LoVo (cell line): Measurements from ENCODE around the gene POLR1G.
"Not testable (repeated sequence)": the region's sequence is repeated elsewhere in the genome, so short reads cannot be mapped to it uniquely, and the experiment has no call there.

ENCODE experiments used
- DNase-seq: peaks from one replicate; pipeline ENCODE4 v3.0.0-alpha.2; 2016; ENCODE audit warnings: low spot score

The POLR1G gene

GRCh38 chr19:45400192-45400591, 6.3 kb upstream of the POLR1G start:
- DNase-seq: no peak

- no peak for DNase-seq
Measured at GRCh38 chr19:45401815-45402214, 4.6 kb upstream of the POLR1G start.

- DNase-seq: peak; percentile 76
Measured at GRCh38 chr19:45402298-45403061, 4.0 kb upstream of the POLR1G start.

- DNase-seq: no peak
Measured at GRCh38 chr19:45403272-45403671, 3.2 kb upstream of the POLR1G start.

- DNase-seq: peak; percentile 80
Measured at GRCh38 chr19:45403781-45404556, 2.5 kb upstream of the POLR1G start.

DNA sequence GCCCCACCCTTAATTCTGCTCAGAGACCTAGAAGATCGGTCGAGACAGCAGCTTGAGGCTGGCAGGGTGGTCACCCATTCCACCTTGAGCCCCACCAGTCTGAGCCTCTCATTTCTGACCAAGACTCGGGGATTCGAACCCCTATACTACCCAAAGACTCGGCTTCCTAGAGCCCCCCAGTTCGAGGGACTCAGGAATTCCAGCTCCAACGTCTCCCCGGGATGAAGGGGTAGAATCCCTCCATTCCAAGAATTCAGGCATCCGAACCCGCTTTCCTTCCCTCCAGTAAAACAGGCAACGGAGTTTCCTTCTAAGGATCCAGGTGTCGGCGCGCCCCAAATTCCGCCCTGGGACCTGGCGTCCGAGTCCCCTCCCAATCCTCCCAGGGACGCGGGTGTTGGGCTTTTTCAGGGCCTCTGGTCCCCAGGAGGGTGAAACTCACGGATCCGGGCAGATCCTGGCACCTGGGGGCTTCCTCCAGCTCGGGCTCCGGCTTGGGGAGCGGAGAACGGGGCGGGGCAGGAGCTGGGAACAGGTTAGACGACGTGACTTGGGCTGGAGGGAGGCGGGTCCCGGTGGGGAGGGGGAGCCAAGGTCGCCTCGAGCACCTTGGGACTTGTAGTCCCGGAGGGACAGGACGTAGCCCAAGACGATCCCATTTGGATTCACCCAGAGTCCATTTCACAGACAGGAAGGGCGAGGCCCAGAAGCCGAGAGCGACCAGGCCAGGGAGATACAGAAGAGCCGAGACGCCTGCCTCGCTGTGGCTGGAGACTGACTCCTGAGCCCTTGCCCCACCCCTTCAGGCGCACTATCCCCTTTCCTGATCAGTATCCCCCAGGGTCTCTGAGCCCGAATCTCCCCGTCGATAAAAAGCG, 1.6 kb upstream of the POLR1G start, which contains the start of gene PPP1R13L:
PPP1R13L (minus strand) TSS at position 513 of the 878 bp plus-strand sequence. CDS start 6,751 bp downstream, outside the sequence.
- DNase-seq: peak; percentile 91

DNA sequence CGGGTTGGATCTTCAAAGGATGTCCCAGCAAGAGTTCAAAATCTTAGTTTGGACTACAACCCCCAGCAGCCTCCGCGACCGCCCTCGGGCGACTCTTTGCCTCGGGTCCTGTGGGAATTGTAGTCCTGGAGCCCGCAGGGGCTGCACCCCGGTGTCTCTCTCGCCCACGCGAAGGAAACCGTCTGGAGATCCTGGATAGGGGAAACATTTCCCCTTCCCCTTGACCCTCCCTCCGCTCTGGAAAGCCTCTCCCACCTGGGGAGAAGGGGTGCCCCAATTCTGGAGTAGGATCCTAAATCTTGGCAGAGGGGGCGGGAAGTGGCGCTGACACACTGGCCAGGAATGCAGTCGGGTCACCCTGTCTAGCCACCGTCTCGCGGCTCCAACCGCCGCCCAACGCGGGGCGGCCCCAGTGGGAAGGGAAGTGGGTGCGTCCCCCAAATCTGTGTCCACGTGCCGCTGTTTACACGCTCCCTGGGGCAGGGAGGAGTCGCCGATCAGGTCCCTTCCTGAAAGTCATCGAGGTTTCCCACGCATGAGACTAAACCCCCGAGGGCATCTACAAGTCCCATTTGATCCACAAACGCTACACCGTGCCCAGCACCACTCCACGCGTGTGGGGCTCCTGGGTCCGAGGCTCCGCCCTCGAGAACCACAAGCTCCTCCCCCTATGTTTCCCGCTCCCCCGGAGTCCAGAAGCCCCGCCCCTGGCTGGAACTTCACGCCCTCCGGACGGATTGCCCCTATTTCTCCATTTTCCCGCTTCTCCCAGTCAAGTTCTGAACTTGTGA, 814 bp upstream of the POLR1G start:
- peak; percentile 89 for DNase-seq

- no peak for DNase-seq
Measured at GRCh38 chr19:45407091-45407375, 589 bp downstream of the POLR1G start.

- DNase-seq: not testable (repeated sequence)
Measured at GRCh38 chr19:45407585-45407984, 1.1 kb downstream of the POLR1G start.

DNA sequence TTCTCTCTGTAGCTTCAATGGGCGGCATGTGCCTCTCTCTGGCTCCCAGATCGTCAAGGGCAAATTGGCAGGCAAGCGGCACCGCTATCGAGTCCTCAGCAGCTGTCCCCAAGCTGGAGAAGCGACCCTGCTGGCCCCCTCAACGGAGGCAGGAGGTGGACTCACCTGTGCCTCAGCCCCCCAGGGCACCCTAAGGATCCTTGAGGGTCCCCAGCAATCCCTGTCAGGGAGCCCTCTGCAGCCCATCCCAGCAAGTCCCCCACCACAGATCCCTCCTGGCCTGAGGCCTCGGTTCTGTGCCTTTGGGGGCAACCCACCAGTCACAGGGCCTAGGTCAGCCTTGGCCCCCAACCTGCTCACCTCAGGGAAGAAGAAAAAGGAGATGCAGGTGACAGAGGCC, 1.7 kb downstream of the POLR1G start:
- no peak for DNase-seq

DNA sequence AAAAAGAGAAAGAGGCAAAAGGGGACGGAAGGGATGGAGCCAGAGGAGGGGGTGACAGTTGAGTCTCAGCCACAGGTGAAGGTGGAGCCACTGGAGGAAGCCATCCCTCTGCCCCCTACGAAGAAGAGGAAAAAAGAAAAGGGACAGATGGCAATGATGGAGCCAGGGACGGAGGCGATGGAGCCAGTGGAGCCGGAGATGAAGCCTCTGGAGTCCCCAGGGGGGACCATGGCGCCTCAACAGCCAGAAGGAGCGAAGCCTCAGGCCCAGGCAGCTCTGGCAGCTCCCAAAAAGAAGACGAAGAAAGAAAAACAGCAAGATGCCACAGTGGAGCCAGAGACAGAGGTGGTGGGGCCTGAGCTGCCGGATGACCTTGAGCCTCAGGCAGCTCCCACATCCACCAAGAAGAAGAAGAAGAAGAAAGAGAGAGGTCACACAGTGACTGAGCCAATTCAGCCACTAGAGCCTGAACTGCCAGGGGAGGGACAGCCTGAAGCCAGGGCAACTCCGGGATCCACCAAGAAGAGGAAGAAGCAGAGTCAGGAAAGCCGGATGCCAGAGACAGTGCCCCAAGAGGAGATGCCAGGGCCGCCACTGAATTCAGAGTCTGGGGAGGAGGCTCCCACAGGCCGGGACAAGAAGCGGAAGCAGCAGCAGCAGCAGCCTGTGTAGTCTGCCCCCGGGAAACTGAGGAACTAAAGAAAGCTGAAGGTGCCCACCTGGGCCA, 2.5 kb downstream of the POLR1G start:
- no peak for DNase-seq

DNA sequence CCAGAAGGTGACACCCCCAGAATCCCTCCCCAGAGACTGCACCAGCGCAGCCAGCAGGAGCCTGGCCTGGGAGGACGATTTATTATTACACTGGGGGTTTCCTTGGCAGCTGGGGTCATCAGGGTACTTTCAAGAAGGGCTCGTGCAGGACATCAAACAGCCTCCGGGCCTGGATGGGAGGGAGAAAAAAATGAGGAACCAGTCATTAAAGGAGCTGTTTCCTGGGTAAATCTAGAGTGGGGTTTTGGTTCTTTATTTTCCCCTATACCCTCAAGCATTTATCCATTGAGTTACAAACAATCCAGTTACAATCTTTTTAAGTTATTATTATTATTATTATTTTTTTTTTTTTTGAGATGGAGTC, 3.1 kb downstream of the POLR1G start:
- DNase-seq: no peak

DNA sequence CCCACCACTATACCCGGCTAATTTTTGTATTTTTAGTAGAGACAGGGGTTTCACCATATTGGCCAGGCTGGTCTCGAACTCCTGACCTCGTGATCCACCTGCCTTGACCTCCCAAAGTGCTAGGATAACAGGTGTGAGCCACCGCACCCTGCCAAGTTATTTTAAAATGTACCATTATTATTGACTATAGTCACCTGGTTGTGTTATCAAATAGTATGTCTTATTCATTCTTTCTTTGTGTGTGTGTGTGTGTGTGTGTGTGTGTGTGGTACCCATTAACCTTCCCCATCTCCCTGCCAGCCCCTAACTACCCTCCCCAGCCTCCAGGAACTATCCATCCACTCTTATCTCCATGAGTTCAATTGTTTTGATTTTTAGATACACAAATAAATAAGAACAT, 3.9 kb downstream of the POLR1G start:
- DNase-seq: not testable (repeated sequence)

DNA sequence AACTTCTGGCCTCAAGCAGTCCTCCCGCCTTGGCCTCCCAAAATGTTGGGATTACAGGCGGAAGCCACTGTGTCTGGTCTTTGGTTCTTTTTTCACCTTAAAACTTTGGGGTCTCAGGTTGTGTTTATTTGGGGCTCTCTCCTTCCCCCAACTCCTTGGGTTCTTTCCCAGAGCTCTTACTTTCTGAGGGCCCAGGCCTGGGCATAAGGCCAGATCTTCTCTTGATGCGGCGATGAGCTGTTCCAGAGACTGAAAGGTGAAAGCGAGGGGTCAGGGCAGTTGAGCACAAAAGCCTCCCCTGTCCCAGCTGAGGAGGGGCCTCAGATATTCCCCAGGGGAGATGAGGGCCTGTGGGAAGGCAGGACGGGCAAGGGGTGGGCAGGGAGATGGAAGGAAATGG, 7.1 kb downstream of the POLR1G start:
- no peak for DNase-seq

DNA sequence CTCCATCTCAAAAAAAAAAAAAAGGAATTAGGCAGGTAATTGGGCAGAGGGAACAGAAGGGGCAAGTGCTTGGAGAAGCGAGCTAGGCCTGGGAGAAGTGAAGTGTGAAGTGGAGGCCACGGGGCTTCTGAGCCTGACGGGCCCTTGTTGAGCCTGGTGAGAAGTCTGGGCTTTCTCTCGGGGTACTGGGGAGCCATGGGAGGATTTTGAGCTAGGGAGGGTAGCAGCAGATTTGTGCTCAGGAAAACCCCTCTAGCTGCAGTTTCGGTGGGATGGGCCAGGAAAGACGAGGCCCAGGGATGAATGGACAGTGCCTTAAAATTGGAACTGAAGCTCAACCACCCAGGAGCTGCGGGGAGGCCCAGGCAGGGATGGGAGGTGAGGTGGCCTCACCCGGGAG, 8.0 kb downstream of the POLR1G start:
- no peak for DNase-seq

GRCh38 chr19:45417151-45417550, 10.7 kb downstream of the POLR1G start:
- DNase-seq: no peak

DNA sequence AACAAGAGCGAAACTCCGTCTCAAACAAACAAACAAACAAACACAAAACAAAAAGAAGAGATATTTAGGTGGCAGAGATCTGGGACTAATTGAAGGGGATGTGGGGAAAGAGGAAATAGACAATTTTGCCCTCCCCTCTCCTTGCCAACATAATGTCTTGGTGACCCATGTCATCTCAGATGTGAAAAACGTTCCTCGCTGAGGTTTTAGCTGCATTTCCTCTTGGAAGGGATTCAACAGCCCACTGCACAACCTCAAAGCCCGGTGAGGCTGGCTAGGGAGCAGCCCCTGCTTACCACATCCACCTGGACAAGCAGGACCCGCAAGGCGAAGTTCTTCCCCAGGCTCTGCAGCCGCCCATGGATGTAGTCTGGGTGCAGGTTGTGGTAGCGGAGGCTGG, 12.4 kb downstream of the POLR1G start:
- no peak for DNase-seq

- no peak for DNase-seq
Measured at GRCh38 chr19:45419396-45419795, 13.0 kb downstream of the POLR1G start.

- no peak for DNase-seq
Measured at GRCh38 chr19:45419895-45420294, 13.5 kb downstream of the POLR1G start.

DNA sequence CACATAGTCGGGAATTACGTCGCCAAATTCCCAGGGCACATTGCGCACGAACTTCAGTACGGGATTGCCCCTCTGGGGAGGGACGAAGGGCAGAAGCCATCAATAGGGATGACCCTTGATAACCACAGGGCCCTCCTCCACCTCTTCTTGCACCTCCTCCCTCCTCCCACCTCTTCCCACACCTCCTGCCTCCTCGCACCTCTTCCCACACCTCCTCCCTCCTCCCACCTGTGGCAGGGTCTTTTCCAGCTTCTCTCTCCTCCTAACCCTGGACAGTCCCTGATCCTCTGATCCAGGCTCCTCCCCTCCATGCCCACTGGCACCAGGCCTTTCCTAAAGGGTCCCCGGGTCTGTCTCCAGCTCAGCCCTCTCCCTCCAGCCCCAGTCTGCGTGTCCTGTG, 13.9 kb downstream of the POLR1G start:
- DNase-seq: no peak

DNA sequence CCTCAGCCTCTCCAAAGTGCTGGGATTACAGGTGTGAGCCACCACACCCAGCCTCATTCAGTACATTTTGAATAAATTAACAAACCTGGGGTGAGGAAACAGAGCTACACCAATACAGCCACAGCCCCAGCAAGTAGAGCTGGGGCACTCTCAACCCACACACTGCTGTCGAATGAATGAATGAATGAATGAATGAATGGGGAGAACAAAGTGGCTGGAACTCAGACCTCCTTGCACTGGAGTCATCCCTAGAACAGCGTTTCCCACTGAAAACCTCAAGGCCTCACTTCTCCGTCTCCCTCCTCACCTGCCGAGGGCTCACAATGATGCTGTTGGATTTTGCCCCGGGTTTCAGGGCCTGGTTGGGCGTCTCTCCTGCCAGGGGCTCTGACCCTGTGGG, 14.4 kb downstream of the POLR1G start:
- no peak for DNase-seq
